Bronchial epithelial cell (primary cell): ENCODE data around the gene SENP2. TPM values are rescaled to one million over a fixed set of nuclear protein-coding genes. Genes with fewer than 3 reads are reported as not detected.

Source experiments
- DNase-seq: peaks from one replicate; pipeline ENCODE4 v3.0.0-alpha.2; 2010; ENCODE audit warnings: low read depth
- FAIRE-seq: peaks from 2 replicates; lab custom pipeline; 2011; peaks lifted over from hg19 to GRCh38; lab: Jason Lieb, UNC
- H3K27me3 ChIP-seq: 2 replicates; pipeline ENCODE4 v1.5.1; 2011; ENCODE audit warnings: low read length; ENCODE audit not compliant: control insufficient read depth, insufficient read depth
- H3K36me3 ChIP-seq: 2 replicates; pipeline ENCODE4 v1.5.1; 2011; ENCODE audit warnings: low read length; ENCODE audit not compliant: control insufficient read depth, insufficient read depth
- H3K4me3 ChIP-seq: 2 replicates; pipeline ENCODE4 v1.5.1; 2011; ENCODE audit warnings: mild to moderate bottlenecking, low read depth, low read length, control low read depth
- total RNA-seq: library from RNA; depleted of rRNA; stranded (reverse); fragments of >200 nt; gene quantifications from 2 replicates; pipeline ENCODE4 v1.2.1, GENCODE V29; 2014
- TF ChIP-seq, protein P1 (sequence below): IDR thresholded peaks from 2 replicates; pipeline ENCODE4 v1.5.1; 2011; ENCODE audit warnings: mild to moderate bottlenecking, moderate library complexity, low read length, control low read depth, inconsistent platforms; ENCODE audit not compliant: insufficient read depth, severe bottlenecking

SENP2 gene
- total RNA-seq, 1 donor from 2014 or later, result 30.5 TPM

GRCh38 chr3:185559706-185560090 lies 26.4 kb upstream of the SENP2 start:
- no peaks in the 10 kb centered on the region for H3K27me3 ChIP-seq
- H3K36me3 ChIP-seq, result no peaks in the 10 kb centered on the region
- DNase-seq, result no peak
- TF ChIP-seq, protein P1, sequence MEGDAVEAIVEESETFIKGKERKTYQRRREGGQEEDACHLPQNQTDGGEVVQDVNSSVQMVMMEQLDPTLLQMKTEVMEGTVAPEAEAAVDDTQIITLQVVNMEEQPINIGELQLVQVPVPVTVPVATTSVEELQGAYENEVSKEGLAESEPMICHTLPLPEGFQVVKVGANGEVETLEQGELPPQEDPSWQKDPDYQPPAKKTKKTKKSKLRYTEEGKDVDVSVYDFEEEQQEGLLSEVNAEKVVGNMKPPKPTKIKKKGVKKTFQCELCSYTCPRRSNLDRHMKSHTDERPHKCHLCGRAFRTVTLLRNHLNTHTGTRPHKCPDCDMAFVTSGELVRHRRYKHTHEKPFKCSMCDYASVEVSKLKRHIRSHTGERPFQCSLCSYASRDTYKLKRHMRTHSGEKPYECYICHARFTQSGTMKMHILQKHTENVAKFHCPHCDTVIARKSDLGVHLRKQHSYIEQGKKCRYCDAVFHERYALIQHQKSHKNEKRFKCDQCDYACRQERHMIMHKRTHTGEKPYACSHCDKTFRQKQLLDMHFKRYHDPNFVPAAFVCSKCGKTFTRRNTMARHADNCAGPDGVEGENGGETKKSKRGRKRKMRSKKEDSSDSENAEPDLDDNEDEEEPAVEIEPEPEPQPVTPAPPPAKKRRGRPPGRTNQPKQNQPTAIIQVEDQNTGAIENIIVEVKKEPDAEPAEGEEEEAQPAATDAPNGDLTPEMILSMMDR, result no peak
- H3K4me3 ChIP-seq, result no peak overlapping the region
- no peak for FAIRE-seq

- no peak for FAIRE-seq
- DNase-seq, result no peak
- H3K36me3 ChIP-seq, result no peaks in the 10 kb centered on the region
Measured at GRCh38 chr3:185560676-185561075, 25.4 kb upstream of the SENP2 start.

DNA sequence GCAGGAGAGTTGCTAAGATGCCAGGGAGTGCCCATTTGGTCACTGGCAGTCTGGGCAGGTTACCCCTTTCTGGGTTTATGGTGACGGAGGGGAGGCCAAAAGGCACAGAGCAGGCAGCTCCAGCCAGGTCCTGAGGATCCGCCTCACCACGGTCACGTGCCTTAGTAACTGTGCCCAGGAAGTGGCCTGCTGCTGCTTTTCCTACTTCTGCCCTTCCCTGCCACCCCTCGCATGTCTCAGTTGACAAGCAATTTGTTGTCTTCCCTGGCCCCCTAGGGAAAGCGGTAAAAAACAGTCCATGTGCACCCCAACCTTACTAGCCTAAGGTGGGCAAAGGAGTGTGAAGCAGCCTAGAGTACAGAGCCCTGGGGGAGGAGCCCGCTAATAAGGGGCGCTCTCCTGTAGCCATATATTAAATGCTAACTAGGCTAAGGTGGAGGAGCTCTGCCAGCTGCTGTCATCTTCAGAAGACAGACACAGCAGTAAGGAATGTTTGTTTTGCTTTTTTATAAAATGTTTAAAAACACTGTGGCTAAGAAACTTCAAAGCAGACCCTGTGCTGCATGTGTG lies 24.6 kb upstream of the SENP2 start:
- DNase-seq, result no peak
- TF ChIP-seq, protein P1, result no peak
- Histone ChIP-seq H3K27me3 (no peaks in the 10 kb centered on the region), H3K4me3 (no peak overlapping the region), H3K36me3 (no peaks in the 10 kb centered on the region)
- FAIRE-seq, result no peak

More at GRCh38 chr3:185560676-185561075, 25.4 kb upstream of the SENP2 start:
- Histone ChIP-seq H3K4me3 (no peak overlapping the region), H3K27me3 (no peaks in the 10 kb centered on the region)
- TF ChIP-seq, protein P1, result no peak

DNA sequence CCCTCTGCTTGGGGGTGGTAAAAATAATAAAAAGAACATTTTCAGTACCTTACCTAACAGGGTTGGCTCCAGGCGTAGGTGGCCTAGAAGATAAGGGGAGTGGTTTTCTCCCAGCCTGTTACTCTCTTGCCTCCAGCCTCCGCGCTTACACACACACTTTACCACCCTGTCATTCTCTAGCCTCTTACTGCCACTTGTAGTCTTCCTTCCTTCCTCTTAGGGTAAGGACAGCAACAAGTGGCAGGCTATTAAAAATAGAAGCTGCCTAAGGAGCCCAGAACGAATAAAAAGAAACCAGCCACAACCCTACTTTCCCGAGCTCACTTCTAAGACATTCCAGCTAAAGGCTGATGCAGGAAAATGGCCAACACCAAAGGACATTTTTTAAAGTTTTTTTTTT lies 24.1 kb upstream of the SENP2 start:
- TF ChIP-seq, protein P1, result no peak
- H3K27me3 ChIP-seq, result no peaks in the 10 kb centered on the region
- FAIRE-seq (no peak), DNase-seq (no peak)
- no peaks in the 10 kb centered on the region for H3K36me3 ChIP-seq
- H3K4me3 ChIP-seq, result no peak overlapping the region

GRCh38 chr3:185572183-185572582 lies 13.9 kb upstream of the SENP2 start:
- Histone ChIP-seq H3K27me3 (no peaks in the 10 kb centered on the region), H3K4me3 (no peak overlapping the region), H3K36me3 (no peaks in the 10 kb centered on the region)
- TF ChIP-seq, protein P1, result no peak
- DNase-seq (no peak), FAIRE-seq (no peak)
